ENCODE results near the gene WDFY3.

DNA sequence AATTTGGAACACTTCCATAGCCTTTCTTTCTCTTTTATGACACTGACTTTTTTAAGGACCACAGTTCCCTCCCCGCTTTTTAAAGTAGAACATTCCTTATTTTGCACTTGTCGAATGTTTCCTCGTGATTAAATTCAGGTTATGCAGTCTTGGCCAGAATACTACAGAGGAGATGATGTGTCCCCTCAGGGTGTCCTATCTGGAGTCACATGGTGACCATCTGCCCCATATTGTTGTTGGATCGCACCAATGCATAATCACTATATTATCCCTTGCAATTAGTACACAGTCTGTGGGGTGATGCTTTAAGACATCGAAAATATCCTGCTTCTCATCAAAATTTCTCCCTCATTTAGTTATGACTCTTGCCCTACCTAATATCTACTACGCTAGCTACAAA is 27.4 kb downstream of the WDFY3 start:
- TF ChIP-seq, protein P1, sequence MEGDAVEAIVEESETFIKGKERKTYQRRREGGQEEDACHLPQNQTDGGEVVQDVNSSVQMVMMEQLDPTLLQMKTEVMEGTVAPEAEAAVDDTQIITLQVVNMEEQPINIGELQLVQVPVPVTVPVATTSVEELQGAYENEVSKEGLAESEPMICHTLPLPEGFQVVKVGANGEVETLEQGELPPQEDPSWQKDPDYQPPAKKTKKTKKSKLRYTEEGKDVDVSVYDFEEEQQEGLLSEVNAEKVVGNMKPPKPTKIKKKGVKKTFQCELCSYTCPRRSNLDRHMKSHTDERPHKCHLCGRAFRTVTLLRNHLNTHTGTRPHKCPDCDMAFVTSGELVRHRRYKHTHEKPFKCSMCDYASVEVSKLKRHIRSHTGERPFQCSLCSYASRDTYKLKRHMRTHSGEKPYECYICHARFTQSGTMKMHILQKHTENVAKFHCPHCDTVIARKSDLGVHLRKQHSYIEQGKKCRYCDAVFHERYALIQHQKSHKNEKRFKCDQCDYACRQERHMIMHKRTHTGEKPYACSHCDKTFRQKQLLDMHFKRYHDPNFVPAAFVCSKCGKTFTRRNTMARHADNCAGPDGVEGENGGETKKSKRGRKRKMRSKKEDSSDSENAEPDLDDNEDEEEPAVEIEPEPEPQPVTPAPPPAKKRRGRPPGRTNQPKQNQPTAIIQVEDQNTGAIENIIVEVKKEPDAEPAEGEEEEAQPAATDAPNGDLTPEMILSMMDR (IDR thresholded peaks at IDR 0.05; ENCODE audit: insufficient read depth, low read length, poor library complexity, severe bottlenecking): no peak
- TF ChIP-seq EZH2phosphoT487 (conservative IDR thresholded peaks at IDR 0.05; ENCODE audit: low read length): no peak

Measured in SU-DHL-6 (cell line).